ENCODE measurements around the gene FES.

DNA sequence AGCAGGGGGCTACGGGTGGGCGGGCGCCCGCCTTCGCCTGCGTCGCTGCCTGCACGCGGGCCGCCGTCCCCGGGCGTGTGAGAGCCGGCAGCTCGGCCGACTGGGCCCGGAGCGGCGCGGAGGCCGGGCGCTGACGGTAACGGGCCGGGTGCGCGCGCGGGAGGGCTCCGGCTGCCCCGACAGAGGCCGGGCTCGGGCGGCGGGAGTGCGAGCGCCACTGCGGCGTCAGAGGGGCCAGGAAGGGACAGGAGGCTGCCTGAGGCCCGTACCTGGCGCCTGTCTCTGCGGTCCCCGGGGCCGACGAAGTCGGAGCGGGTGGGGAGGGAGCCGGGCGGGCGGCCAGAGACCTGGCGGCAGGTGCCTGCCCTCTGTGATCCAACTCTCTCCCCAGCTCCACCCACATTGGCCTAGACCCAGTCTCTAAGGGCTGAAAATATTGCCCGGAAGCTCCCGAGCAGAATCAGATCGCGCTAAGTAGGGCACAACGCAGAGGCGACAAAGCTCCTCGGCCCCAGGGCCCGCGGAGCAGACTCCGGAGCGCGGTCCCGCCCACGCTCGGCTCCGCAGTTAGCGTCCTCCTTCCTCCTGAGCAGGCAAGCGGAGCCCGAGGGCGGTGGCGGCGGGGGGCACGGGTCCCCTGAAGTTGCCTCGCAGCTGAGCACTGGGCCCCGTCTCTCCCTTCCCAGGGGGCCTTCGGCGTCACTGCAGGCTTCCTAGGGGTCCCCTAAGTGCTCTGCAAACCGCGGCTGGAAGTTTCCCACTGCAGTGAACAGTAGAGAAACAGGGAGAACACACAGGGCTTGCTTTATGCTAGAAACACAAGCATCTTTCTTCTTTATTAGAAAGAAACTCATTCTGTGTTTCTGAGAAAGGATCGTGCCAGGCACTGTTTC, 18.8 kb downstream of the FES start, which contains the start of gene MAN2A2:
- TF ChIP-seq, protein P1, sequence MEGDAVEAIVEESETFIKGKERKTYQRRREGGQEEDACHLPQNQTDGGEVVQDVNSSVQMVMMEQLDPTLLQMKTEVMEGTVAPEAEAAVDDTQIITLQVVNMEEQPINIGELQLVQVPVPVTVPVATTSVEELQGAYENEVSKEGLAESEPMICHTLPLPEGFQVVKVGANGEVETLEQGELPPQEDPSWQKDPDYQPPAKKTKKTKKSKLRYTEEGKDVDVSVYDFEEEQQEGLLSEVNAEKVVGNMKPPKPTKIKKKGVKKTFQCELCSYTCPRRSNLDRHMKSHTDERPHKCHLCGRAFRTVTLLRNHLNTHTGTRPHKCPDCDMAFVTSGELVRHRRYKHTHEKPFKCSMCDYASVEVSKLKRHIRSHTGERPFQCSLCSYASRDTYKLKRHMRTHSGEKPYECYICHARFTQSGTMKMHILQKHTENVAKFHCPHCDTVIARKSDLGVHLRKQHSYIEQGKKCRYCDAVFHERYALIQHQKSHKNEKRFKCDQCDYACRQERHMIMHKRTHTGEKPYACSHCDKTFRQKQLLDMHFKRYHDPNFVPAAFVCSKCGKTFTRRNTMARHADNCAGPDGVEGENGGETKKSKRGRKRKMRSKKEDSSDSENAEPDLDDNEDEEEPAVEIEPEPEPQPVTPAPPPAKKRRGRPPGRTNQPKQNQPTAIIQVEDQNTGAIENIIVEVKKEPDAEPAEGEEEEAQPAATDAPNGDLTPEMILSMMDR (IDR thresholded peaks at IDR 0.05): no peak
- TF ChIP-seq POLR2AphosphoS5 (IDR thresholded peaks at IDR 0.05) (peak; percentile 19 to 59 (median 36)), POLR2A (IDR thresholded peaks at IDR 0.05) (peak in 1 of 2 donors; percentile 42)
